Spleen (tissue), 7 donors: ENCODE measurements around the gene CPED1.

Experiments
- CTCF ChIP-seq, 11 experiments: fragments of 200-600 bp in 7 of 11; fragments of 450-650 bp in 4 of 11; sonication (generic) in 4 of 11; IDR thresholded peaks in 8 of 11; conservative IDR thresholded peaks in 3 of 11; 1 replicate in 7 of 11; 2 replicates in 4 of 11; pipeline versions ENCODE4 v1.4.0 to v1.8.0; 2016 to 2021; ENCODE audit warnings: antibody characterized with exemption in 11 of 11, inconsistent platforms in 4 of 11, mild to moderate bottlenecking in 1 of 11
- POLR2A ChIP-seq, 3 donors: fragments of 450-650 bp; IDR thresholded peaks; one replicate each; pipeline ENCODE4 v1.5.1; 2017; ENCODE audit warnings: antibody characterized with exemption in 3 of 3, mild to moderate bottlenecking in 1 of 3
- POLR2AphosphoS5 ChIP-seq, 3 donors: sonication (generic); formaldehyde crosslinking; IDR thresholded peaks; one replicate each; pipeline ENCODE4 v1.5.1; 2017; ENCODE audit warnings: antibody characterized with exemption in 3 of 3
- donor health status: DM: no; HTN: no; CAD: no; lungs with moderate emphysema.
- donor health status: DM: no; HTN: no; CAD: no.
- donor health status: DM: no; HTN: no; CAD: no.

- TF ChIP-seq CTCF (IDR thresholded peaks at IDR 0.05 in 8 of 11, conservative IDR thresholded peaks at IDR 0.05 in 3 of 11) (no peak), POLR2A (IDR thresholded peaks at IDR 0.05) (no peak), POLR2AphosphoS5 (IDR thresholded peaks at IDR 0.05) (no peak)
Observed at GRCh38 chr7:121192834-121193233, 204.3 kb downstream of the CPED1 start.
